Smooth muscle cell of the brain vasculature (primary cell): ENCODE data around the gene GRM7.

ENCODE experiments used
- DNase-seq: peaks from one replicate; pipeline ENCODE4 v3.0.0-alpha.2; 2012; ENCODE audit warnings: low read depth, low spot score

The GRM7 gene

DNA sequence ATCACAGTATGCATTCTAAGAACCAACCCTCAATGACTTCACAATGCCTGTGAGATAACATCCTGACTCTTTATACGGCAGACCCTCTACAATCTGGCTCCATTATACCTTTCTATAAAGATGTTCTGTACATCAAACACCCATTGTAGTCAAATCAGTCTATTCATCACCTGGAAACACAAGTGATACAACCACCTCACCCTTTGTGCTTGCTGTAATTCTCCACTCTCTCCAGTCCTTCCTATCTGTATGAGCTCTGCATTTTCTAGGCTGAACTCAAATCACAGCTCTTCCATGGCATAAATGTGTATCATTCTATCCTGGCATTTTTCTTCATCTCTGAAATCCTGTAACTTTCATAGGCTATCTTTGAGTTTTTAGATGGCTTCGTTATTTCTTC, 539.4 kb downstream of the GRM7 start:
- no peak for DNase-seq

DNA sequence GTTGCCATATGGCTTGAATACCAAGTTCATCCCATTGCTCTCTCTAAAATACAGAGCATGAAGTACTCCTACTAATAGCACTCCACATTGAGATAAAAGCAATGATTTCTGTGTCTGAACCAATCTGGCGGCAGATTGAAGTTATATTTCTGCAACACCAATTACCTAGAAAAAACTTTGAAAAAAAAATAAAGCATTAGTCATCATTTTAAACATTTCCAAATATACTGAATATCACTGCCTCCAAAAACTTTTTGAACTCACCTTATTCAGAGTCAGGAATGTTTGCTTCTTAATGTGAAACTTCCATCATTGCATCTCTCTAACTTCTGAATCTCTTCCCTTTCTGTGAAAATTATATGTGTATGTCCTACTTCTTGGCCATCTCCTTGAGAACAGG, 540.5 kb downstream of the GRM7 start:
- DNase-seq: no peak

DNA sequence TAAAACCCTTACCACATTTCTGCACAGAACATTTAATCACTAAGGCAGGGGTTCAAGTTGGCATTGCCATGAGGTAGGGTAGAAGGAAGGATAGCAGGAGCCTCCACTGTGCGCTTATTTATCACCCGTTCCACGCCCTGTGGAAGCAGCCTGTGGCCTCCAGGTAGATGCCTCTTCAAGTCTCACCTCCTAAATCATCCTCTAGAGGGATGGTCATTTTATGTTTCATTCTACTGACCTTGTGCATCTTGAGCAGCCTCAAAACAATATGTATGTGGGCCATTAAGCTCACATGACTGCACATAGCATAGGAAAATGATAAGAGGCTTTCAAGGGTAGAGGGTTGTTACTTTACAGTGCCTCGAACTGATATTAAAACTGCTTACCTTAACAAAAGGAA, 546.2 kb downstream of the GRM7 start:
- DNase-seq: no peak

DNA sequence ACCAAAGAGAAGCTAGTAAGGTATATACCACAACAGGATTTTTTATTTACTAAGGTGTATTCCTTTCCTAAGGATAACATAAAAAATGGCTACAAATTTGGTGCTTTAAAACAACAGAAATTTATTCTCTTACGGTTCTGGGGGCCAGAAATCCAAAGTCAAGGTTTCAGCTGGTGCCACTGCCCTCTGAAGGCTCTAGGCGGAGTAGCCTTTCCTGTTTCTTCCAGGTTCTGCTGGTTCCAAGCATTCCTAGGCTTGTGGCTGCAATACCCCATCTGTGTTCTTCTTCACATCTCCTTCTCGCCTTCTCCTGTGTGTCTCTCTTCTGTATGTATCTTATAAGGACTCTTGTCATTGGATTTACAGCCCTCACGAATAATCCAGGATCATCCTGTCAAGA, 549.9 kb downstream of the GRM7 start:
- no peak for DNase-seq

DNA sequence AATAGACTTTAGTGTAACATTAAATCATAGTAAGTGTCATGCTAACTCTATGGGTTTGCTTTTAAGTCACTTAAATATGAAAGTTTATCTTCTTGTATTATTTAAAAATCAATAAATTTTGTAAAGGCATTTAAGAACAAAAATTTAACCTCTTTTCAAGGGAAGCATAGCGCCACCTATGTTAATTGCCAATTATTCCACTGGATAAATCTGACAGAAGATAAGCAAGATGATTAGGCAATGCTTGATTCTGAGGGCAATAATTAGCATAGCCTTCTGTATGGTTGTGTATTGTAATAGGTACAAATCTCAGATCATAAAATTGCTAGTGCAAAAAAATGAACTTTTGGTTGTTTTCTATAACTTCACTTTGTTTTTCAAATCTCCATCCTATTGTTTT, 560.1 kb downstream of the GRM7 start:
- DNase-seq: no peak

DNA sequence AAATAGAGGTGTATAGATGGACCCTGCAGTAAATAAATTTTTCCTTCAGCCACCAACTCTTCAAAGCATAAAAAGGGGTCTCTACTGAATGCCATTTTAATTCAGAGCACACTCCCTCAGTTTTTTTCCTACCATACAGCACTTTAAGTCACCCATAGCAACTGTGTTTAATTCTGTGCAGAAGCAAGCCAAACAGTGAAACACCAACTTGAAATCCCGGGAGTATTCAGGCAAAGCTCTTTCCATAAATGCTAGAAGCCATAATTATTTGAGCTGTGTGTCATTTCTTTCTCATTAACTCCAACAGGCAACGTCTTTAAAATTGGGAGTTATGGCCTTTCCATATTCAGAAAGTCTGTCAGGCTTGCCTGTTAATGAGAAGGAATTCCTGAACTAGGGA, 562.1 kb downstream of the GRM7 start:
- no peak for DNase-seq

DNA sequence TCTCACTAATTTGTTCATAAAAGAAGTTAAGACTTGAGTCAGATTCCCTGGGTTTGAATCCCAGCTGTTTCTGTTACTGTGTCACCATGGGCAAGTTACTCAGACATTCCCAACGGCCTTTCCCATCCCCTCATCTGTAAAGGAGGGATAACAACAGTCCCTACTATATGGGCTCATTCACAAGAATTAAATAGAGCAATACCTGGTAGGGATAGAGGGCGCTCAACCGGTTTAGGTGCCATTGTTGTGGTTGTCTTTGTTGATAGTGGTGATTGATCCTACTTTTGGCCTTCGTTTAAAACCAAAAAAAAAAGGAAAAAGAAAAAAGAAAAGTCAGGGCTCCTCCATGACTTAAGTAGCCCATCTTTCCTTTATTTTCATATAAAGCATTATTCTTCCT, 563.1 kb downstream of the GRM7 start:
- no peak for DNase-seq

DNA sequence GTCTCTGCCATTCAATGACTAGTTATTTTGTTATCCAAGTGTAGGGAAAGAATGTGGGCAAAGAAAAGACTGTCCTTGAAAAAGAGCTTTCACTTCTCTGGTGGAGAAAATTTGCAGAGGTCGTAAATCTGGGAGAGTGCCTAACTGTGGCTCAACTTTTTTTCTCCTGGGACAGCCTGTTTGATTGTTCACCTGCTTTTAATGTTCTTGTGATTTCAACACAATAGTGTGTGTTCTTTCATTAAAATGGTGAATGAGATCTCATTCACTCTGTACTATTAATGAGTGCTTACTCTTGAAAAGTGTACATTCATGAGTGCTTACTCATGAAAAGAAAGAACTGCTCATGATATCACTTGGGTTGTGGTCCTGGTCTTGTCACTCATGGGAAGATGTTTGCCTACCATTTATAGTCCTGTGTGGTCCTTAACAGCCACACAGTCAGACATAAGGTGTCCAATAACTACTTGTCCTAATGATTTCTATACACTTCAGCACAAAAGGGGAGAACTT, 567.3 kb downstream of the GRM7 start:
- DNase-seq: no peak

DNA sequence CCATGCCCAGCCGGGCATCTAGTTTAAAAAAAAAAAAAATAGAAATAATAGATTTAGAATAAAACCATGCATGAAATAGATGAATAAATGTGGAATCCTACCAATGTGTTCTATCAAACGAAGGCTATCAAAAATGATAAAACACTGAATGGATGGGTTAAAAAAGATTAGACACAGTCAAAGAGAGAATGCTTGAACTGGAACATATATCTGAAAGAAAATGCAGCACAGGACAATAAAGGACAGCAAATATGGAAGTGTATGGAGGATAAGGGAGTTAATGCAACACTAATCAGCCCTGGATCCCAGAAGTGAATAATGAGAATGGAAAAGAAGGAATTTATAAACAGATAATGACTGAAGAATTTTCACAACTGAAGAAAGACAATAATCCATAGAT, 571.7 kb downstream of the GRM7 start:
- DNase-seq: no peak

DNA sequence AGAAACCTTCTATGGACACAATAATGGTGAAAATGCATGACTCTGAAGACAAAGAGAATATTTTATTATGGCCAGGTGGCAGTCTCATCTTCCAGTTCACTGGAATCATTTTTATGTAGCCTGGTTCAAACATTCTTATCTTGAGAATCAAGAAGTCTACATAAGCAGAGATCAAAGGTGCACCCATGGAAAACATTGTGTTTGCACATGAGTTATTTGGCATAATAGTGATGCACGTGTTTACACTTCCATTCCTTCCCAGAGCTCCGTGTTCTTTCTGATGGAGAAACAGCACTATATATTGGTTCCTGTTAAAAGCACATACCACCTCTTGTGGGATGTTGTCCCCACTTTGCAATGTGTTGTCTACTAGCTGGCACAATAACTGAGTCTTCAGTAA, 572.2 kb downstream of the GRM7 start:
- DNase-seq: no peak

DNA sequence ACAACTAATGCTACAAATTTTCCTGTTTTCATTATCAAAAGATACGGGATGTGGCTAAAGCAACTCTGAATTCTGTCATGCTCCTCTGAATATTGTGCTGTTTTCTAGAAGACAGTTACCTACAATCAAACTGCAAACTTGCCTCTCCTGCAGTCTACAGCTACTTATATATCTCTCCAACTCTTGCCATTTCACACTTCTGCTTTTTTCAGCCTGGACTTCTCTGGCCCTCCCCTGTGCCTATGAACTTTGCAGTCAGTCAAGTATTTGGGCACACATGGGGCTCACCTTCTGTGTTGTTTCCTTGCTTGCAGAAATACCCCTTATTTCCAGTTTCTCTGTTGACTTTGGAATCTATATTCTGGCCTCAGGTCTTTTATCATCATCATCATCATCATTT, 575.6 kb downstream of the GRM7 start:
- DNase-seq: no peak

DNA sequence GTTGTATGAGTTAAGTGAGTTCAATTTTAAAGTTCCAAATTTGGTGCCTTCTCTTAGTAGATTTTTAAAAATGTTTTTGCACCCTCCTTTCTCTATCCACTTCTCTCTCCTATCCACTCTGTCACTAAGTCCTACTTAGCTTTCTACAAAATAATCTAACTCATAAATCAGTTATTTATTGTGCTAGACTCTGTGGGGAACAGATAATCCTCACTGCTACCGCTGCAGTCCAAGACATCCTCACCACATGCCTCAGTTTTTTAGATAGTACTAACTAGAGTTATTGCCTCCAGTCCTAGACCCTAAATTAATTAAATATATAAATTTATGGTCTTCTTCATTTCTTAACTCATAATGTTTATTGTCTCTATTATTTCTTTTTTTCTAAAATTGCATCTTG, 576.3 kb downstream of the GRM7 start:
- DNase-seq: no peak

DNA sequence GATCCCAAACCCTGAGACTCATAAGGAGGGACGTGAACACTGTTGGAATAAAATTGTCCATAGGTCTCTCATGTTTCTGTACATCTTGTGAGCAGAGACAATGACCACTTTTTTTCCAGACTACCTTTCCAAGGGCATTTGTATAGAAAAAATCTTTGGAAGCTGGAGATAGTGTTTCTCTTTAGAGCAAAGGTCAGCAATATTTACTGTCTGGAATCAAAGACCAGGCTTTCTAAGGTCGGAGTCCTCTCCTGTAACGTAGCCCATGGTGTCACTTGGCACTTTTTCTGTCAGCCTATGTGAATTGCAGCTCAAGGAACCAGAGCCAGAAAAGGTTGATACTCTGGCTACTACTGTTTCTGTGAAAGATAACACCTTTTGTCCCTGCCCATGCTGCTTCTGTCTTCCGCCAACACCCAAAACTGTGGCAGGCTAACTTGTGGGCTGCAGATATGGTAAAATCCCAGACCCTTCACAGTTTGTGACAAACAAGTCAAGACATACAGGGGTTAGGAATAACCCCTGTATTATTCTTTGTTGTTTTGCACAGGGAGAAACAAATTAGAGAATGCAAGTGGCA, 578.3 kb downstream of the GRM7 start:
- DNase-seq: no peak

DNA sequence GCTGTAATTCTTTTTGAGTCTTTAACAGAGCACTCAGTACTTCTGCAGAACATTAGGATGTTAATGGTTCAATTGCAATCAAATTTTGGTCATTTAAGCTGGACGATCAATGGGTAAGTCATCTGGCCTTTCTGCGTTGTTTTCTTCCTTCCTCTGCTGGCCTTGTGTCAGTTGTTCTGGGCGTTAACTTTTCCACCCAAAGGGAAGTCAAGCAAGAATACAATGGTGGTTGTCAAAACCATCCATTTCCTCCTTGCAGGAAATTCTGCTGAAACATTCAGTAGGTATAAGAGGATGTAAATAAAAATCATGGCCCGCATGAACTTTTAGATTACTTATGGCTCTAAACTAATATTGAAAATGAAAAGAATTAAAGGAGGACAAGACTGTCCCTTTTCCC, 584.0 kb downstream of the GRM7 start:
- no peak for DNase-seq

DNA sequence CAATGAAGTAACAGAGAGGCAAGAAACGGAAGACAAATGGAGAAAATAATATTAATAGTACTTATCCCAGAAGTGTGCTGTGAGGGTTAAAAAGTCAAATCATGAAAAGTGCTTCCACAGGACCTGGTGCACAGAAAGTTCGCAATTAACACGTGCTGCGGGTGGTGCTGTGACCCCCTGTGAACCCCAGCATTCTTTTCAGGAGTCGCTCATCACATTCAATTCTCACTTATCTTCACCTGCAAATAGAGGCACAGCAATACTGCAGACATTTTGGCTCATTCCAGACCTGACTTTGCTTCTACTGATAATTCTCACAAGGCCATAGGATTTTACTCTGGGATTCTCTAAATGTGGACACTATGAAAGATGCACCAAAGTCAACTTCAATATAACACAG, 584.4 kb downstream of the GRM7 start:
- DNase-seq: no peak

DNA sequence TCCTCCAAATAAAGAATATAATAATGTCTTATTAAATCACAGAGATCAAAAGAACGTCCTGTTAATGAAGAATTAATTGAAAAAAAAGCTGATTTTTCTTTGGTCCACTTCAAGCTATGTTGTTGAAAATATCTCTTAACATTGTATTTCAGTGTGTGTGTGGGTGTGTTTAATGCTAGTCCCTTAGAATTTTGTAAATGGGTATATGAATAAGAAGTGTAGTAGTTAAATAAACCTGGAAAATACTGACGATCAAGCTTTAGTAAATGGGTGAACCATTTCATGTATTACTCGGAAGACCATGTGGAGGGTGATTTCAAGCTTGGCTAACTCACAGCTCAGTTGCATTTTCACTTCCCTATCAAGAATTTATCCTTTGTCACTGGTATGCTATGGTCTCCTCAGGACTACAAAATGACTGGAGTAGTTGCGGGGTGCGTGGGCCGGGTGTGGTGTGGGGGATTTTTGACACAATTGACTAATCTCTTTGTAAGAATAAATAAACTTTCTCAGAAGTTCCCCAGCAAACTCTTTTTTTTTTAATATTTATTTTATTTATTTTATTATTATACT, 586.4 kb downstream of the GRM7 start:
- no peak for DNase-seq

DNA sequence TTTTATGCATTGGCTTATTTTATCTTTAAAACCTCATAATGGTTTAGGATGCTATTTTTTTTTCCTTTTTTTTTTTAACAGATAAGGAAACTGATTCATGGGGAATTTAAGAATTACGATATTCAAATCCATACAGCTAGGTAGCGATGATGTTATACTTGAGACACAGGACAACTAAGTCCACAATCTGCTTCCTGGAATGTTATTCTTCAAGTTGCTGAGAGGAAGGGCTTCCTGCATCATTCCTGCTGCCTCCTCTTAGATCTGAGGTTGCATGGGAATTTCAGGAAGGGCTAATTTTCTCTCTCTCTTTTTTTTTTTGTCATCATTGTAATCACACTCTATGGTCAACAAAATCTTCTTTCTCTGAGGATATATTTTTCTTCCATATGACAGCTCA, 595.5 kb downstream of the GRM7 start:
- no peak for DNase-seq

DNA sequence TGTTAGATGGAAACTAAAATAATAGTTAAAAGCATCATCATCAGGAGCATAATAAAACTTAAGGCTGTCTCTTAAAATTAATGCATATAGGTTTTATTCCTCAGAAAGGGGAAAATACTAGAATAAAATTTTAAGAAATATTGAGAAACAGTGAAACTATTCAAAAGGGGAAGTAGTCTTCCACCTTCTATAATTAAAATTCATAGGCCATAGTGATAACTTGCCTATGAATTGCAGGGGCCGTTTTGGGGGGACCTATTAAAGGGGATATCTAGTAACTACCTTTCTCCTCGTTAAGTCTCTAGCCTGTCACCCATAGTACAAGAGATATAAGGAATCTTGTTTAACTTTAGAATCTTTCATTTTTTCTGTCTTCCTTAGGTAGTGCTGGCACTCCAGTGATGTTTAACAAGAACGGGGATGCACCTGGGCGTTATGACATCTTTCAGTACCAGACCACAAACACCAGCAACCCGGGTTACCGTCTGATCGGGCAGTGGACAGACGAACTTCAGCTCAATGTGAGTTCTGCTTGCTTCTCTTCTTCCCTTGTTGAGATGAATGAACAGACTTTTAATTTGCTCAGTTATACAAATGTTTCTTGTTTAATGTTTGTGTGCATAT, 600.4 kb downstream of the GRM7 start:
- no peak for DNase-seq

DNA sequence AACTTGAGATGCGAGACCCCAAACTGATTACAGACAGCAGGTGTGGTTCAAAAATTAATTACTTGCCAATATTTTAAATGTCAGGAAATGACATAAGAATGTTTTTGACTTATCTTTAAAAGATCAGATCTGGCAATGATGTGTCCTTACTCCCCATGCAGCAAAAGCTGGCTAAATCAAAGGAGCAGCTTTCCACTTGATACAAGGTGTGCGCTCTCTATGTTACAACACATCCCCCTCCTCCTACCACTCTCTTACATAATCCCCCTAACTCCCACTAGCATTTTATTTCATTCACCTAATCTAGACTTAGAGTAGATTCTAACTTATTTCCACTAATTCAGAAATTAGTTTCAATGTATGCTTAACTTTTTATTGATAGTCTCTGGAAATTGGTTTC, 609.0 kb downstream of the GRM7 start:
- DNase-seq: no peak

DNA sequence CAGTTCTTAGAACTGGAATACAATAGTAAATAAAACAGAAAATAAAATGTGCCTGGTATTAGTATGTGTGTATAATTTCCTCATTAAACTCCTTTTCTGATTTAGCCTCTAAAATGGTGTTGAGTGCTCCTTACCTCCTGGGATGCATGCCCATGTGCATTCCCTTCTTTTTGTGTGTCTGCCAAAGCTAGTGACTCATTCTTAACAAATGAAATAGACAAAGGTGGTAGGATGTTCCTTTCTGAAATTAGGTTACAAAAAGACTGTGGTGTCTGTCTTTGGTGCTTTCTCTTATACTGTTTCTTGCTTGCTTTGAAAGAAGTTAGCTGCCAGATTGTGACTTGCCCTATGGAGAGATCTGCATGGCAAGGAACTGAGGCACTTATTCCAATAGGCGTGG, 623.7 kb downstream of the GRM7 start:
- no peak for DNase-seq

DNA sequence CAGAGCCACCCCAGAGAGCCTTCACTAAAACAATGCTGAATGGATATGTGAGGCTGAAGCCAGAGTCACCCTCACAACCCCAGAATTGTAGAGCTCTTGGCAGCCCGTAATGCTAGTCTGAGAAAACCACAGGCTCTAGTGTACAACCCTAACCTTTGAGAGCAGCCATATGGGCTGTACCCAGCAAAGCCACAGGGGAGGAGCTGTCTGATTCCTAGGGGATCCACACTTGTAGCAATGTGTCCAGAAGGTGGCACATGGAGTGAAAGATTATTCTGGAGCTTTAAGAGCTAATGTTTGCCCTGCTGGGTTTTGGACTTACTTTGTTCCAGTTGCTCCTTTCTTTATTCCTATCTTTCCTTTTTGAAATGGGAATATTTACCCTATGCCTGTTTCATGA, 626.8 kb downstream of the GRM7 start:
- DNase-seq: no peak

DNA sequence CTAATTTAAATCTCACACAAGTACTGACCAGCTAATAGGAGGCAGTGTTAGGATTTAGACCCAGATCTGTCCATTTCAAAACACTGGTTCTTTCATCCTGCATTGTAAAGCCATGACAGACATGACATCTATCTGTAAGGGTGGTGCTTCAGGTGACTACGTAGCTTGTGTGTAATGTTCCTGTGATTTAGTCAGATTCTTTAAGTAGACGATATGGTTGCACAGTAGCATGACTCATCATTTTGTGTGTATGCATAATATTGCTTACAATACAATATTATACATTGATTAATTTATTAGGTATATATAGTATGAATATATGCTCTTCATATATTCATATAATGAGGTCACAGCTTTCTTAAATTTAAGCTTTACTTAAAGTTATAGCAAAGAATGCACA, 628.5 kb downstream of the GRM7 start:
- DNase-seq: no peak

DNA sequence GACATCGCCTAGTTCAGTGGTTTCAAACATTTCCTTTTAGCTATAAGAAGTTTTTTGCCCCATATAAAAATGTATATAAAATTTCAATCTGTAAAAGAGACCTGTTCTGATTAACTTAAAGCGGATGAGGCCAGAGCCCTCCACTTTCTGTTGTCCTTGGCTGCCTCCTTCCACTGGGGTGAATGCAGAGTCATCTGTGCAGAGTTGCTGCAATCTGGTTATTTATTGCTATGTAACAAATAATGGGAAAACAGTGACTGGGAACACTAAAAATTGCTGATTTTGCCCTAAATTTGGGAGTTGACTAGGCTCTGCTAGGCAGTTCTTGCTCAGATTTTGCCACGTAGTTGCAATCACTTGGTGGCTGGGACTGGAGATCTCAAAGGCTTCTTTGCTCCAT, 637.8 kb downstream of the GRM7 start:
- DNase-seq: no peak

DNA sequence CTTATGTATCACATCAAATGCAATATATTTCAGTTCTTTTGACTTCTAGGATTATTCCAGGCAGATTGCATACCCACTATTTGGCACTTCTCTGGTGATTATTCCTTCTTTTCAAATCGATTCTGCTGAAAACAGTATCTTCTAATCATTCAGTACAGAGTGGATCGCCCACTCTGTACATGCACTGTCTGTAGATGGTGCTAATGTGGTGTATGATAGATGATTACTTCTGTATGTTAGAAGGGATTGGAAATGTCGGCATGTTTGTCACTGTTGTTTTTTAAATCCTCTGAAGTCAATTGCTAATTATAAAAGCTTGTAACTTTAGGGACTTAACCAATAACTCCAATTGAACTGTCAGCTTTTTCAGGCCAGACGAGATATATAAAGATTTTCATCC, 642.5 kb downstream of the GRM7 start:
- DNase-seq: no peak
